HG02870 (cell line): Measurements from ENCODE around the gene PLTP.
"Not testable (repeated sequence)": the region's sequence is repeated elsewhere in the genome, so short reads cannot be mapped to it uniquely, and the experiment has no call there.

Source experiments
- ATAC-seq: cut with Tn5 transposase; IDR thresholded peaks from one replicate; pipeline ENCODE4 v1.9.1; 2021; ENCODE audit warnings: mild to moderate bottlenecking, moderate library complexity; ENCODE audit not compliant: unreplicated experiment

The PLTP gene

DNA sequence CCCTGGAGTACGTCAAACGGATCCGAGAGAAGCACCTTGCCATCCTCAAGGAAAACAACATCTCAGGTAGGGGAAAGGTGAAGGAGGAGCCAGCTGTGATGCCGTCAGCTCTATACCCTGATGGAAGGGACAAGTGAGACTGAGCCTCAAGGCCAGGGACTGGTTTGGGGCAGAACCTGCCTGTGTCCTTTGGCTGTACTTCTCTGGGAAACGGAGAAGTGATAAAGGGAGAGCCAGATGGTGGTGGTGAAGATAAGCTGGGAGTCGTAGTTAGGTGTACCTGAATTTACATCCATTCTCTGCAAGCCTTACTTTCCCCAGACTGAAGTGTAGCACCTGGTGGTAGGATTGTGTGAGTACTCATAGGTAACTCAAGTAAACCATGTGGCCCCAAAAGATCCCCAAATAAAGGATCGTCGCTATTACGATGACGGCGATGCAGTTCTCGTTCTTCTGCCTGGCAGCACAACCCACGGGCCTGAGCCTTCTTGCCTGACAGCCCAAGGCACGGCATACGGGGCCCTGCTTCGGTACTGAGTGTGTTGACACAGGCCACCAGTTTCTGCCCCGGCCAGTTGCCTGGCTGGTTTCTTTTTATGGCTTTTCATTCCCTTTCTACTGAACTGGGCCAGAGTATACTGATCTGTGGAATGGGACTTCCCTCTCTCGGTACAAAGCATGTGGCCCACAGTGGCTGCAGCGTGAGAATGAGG is 33.2 kb upstream of the PLTP start:
- no peak for ATAC-seq

DNA sequence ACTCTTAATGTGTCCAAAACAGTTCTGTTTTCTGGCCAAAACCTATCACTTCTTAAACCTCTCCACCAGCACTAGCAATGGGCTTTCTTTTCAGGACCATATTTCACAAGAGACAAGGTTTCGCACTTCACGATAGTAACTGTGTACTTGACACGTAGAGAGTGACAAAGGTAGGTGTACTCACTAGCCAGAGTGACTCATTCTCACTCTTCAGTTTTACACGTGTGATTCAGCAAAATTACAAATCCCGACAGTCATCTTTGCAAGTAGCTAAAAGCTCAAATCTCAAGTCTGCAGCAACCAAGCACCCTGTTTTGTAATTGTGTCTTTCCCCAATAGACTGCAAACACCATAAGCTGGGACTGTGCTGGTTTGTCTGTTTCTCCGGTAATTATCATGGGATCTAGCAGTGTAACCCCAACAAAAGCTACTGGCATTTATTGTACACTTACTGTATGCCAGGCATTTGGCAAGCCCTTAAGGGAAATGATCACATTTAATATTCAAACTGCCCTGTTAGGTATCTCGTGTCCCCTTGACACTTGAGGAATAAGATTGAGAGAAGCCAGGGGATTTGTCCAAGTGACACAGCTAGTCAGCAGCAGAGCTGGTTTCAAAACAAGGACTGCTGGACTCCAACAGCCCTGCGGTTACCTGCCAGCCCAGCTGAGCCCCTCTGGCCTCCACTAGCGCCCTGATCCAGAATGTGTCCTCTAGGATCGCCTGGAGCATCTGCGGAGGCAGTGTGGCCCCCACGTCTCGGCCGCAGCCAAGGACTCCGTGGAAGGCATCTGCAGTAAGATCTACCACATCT is 32.4 kb upstream of the PLTP start:
- no peak for ATAC-seq

DNA sequence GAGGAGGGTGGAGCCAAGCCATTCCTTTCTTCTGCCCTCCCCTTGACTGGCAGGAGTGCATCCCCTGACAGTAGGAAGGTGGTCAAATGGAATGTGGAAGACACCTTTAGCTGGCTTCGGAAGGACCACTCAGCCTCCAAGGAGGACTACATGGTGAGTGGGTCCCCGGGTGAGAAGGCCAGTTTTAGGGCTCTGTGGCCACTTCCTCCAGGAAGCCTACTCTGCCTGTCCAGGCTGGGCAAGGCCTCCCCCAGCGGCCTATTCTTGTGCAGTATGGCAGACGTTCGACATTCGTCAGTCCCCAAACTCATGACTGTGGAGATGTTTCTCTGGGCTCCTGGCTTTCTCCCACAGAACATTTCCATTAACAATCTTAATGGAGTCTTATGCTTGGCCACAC is 31.7 kb upstream of the PLTP start:
- no peak for ATAC-seq

DNA sequence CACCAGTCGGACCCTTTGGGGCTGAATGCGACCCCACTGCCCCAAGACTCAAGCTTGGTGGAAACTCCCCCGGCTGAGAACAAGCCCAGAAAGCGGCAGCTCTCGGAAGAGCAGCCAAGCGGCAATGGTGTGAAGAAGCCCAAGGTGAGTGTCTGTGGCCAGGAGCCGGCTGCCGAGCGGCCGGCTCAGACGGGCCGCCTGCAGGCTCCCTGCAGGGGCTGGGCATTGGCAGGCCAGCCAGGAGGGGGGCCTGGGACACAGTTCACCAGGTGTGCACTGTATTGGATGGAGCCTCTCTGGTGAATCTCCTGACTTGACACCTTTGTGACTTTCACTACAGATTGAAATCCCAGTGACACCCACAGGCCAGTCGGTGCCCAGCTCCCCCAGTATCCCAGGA is 28.5 kb upstream of the PLTP start:
- ATAC-seq: no peak

DNA sequence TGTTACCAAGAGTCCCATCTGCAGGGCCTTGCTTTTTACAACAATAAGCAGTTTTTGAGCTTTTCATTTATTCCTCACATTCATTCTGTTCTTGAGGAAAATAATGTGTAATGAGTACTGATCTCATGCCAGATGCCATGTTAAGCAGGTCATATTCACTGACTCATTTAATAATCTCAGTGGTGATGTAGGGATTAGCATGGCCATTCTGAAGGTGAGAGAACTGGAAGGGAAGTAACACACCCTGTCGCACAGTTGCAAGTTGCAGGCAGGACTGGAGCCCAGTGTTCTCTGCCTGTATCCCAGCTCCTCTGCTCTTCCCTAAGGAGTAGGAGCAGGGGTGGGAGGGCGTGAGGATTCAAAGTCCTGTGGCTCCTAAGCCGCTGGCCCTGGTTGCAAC is 28.1 kb upstream of the PLTP start:
- no peak for ATAC-seq

DNA sequence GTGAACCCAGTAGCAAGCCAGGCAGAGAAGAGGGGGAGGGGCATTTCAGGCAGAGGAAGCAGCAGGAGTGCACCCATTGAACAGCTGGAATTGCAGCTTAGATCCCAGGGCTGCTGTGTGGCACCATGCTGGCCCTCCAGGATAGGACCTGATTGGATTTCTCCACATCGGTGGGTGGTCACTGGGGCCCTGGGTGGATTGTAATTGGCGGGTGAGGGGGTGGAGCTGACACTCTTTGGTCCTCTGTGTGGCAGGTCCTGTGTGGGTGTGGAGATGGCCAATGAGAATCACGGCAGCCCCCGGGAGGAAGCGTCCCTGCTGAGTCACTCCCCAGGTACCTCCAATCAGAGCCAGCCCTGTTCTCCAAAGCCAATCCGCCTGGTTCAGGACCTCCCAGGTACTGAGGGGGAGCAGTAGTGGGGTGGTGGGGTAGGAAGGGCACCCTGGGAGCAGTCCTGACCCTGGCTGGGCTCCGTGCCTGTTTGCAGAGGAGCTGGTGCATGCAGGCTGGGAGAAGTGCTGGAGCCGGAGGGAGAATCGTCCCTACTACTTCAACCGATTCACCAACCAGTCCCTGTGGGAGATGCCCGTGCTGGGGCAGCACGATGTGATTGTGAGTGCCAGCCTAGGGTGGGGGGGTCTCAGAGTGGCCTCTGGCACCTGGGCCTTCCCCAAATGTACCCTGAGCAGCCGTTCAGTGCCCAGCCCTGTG is 26.9 kb upstream of the PLTP start:
- ATAC-seq: no peak

DNA sequence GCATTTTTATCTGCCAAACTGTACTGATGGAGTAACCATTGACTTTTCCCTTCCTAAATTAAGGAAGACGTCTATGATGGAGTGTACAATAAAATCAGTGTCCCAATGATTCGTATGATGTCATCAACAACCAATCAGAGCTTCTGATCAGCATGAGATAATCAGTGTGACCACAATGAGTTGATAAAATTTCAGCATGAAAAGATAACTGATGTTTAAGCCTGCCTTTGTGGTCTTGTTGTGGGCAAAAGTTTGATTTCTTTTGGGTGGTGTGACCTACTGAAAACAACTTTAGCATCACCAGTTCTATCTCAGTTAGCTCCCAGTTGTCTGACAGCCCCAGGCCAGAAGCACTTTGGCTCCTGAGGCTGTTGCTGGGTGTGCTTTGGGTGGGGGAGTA is 25.8 kb upstream of the PLTP start:
- no peak for ATAC-seq

DNA sequence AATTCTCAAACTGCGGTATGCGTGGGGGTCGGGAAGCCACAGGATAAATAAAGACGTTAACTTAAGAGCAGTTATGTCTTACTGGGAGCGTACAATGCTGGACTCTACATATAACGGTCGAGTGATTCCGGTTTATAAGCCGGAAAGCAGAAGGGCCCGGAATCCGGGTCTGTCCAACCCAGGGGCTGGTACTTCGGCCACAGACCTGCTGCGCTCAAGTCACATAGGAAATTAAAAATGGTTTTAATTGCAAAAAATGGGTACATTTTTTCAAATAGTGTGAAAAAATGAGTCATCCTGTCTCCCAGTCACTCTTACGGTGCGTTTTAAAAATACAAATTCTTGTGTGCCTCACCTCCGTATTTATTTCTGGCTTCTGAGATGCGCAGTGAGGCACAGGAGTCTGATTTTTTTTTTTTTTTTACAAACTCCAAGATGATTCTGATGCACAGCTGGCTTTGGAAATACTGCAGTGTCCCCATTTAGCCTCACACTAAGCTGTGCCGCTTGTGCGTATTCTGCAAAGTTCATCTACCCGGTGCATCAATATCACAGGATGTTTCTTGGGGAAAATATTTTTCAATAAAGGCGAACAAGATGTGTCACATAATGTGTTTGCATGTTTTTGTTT is 23.6 kb upstream of the PLTP start:
- no peak for ATAC-seq

DNA sequence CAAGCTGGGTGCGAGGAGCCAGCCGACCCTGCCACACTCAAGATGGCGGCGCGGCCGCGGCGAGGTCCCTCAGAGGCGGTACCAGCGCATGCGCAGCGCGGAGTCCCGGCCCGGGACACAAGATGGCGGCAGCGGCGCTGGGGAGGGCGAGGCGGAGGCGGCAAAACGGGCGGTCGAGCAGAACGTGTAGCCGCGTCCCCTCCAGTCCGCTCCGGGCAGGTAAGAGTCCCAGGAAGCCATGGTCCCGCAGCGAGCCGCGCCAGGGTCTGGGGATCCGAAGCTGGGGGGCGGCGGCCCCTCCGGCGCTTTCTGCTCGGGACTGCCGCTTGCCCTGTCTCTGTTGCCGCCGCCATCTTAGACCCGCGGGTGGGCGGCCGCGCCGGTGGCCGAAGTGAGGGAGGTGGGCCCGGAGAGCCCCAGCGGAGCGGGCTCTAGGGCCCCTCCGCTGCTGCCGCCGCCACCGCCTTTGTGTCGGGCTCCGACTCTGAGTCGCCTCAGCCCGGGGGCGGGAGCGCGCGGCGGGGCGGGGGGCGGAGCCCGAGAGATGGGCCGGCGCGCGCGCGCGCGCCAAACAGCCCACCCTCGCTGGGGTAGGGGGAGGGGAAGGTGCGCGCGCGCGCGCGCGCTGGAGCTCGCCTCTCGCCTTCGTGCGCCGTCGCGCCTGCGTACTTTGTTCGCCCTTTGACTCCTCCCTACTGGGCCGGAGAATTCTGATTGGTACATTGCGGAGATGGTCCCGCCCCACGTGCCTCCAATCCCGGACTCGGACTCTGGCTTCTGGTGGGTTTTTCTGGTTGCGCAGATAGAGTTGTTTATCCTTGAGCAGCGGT is 22.8 kb upstream of the PLTP start, which contains the start of gene PCIF1:
Gene PCIF1 (plus strand): TSS at position 98 of the 830 bp plus-strand sequence. CDS start 4,317 bp downstream, outside the sequence.
- peak; percentile 78 for ATAC-seq

DNA sequence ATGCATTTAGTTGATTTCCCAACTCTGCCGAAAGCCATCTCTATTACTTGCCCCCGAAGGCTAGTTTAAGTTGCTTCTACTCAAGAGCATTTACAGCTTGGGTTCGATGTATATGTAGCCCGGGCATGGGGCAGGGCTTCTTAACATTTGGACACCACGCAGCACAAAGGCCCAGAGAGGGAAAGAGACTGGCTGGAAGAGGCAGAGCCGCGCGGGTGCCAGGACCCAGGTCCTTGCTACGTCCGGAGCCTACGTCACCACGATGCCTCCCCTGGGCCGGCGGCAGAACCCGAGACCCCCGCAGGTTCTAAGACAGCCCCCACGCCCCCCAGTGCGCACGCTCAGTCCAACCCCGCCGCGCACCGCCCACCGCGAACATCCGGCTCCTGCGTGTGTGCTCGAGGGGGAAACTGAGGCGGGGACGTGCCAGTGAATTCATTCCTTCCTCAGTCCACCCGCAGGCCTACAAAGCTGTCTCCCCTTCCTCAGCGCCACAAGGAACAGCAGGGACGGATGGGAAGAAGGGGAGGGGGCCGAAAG is 22.2 kb upstream of the PLTP start:
- ATAC-seq: peak; percentile 14

DNA sequence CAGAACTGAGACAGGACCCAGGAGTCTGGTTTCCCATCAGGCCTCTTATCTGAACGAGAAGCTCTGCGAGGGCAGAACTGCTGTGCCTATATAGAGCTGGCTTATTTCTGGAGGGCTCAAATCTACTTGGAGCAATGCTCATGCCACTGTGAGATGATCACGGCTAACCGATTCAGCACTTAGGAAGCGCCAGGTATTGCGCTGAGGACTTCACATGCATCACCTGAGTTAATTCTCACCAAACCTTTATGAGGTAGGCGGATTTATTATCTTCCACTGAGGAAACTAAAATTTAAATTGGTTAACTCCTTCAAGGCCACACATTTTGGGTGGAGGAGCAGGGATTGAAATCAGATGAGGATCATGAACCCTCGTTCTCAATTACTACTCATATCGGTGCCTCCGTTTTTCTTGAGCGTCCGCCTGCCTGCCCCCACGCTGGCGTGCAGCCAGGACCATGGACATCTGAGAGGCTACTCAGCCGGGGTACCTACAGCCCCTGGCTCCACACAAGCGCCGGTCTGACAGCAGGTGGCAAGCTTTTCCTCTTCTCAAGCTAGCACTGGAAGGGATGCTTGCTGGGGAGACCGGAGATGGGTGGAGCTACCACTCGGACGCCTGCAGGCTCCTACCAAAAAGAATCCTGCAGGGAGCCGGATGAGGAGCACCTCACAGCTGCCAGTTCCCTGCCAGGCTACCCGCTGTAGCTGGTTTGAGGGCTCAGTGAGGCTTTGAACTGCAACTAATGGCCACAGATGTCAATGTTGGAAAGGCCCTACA is 21.5 kb upstream of the PLTP start:
- ATAC-seq: no peak

DNA sequence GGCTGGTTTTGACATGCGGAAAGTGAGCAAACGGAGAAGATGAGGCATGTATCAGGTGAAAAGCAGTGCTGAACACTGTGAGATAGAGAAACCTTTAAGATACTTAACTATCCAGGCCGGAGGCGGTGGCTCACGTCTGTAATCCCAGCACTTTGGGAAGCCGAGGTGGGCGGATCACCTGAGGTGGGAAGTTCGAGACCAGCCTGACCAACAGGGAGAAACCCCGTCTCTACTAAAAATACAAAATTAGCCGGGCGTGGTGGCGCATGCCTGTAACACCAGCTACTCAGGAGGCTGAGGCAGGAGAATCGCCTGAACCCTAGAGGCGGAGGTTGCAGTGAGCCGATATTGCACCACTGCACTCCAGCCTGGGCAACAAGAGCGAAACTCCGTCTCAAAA is 19.7 kb upstream of the PLTP start:
- ATAC-seq: not testable (repeated sequence)

DNA sequence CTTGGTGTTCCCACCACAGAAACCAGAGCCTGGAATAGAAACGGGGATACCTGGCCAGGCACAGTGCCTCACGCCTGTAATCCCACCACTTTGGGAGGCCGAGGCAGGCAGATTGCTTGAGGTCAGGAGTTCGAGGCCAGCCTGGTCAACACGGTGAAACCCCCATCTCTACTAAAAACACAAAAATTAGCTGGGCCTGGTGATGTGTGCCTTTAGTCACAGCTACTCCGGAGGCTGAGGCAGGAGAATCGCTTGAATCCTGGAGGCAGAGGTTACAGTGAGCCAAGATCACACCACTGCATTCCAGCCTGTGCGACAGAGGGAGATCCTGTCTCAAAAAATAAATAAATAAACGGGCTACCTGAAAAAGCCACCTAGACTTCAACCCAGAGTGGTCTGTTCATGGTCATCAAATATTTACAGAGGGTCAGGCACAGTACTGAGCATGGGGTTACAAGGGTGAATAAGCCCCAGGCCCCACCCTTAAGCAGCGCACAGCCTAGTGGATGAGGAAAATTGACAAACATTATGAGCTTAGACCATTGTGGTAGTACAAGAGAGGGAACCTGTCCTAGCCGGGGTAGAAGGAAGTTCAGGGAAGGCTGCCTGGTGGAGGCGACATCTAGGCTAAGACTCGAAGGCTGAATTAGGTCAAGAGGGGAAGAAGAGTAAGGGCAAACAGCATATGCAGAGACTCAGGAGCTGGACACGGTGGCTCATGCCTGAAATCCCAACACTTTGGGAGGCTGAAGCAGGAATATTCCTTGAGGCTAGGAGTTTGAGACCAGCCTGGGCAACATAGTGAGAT is 15.3 kb upstream of the PLTP start:
- no peak for ATAC-seq

DNA sequence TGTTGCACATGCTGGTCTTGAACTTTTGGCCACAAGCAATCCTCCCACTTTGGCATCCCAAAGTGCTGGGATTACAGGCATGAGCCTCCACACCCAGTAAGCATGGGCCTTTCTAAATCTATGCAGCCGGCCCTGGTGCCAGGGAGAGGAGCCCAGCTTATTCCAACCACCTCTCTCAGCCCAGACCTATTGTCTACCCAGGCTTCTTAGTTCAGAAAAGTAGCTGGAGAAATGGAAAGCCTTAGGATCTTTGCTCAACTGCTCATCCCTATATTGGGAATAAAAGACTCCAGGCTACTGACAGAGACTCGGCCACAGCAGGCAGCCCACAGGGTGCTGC is 14.7 kb upstream of the PLTP start:
- no peak for ATAC-seq

DNA sequence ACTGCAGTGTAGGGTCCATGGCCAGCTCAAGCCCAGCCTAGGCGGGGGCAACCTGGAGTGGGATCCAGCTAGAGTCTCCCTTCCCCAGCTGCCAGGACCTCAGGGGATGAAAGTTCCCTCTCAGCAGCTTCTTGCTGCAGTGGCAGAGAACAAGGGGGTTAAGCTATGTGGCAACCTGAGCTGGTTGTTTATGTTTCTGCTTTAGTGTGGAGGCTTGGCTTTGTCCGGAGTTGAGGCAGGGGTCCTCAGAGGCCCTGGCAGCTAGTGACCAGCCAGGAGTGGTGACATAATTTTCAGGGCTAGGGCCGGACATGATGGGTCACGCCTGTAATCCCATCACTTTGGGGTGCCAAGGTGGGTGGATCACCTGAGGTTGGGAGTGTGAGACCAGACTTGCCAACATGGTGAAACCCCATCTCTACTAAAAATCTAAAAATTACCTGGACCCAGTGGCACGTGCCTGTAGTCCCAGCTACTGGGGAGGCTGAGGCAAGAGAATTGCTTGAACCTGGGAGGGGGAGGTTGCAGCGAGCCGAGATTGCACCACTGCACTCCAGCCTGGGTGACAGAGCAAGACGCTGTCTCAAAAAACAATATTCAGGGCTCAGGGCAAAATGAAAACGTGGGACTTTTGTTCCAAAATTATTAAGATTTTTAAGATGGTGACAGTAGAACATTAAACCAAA is 14.0 kb upstream of the PLTP start:
- no peak for ATAC-seq

DNA sequence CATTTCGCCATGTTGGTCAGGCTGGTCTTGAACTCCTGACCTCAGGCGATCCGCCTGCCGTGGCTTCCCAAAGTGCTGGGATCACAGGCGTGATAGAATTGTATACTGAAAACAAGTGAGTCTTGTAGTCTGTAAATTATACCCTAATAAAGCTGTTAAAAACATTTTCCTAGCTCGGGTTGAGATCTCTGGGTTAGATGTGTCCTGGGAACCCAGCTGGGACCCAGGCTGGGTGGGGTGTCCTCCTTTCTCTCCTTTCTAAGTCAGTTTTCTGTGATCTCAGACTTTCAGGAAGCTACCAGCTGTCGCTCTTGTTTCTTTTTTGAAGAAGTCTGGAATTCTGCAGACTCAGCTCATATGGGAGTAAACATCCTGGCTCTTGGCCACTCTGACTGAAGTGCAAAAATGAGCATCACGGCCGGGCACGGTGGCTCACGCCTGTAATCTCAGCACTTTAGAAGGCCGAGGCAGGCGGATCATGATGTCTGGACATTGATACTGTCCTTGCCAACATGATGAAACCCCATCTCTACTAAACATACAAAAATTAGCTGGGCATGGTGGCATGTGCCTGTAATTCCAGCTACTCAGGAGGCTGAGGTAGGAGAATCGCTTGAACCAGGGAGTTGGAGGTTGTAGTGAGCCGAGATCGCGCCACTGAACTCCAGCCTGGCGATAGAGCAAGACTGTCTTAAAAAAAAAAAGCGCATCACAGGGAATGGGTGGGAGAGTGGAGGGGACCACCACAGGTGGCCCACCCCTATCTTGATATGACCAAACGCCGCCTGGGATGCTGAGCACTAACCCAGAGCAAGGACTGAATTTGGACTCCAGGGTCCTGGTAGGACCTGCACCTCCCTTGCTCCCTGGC is 12.7 kb upstream of the PLTP start:
- no peak for ATAC-seq
